Caco-2 (cell line): ENCODE measurements around the gene MUL1. TPM values are rescaled to one million over a fixed set of nuclear protein-coding genes. Genes with fewer than 3 reads are reported as not detected.

ENCODE experiments used
- BruUV-seq: library from RNA; stranded (reverse); fragments of 400-500 nt; replicated peaks from 2 replicates; lab custom pipeline; 2021; lab: Mats Ljungman, UMichigan
- CTCF ChIA-PET: fragments of 300-600 bp; sonication (Branson Sonifier 250); formaldehyde crosslinking; loops from one replicate; lab custom pipeline; 2022; ENCODE audit warnings: antibody characterized with exemption; lab: Charles Lee
- POLR2A ChIA-PET: fragments of 300-600 bp; sonication (Branson Sonifier 250); formaldehyde crosslinking; loops from one replicate; lab custom pipeline; 2022; ENCODE audit warnings: antibody characterized with exemption; lab: Charles Lee
- DNase-seq, 2 experiments: peaks; one replicate each; pipeline versions ENCODE4 v3.0.0 to v3.0.0-alpha.2; 2020 to 2022
- H3K27me3 ChIP-seq: replicated peaks from 2 replicates; pipeline ENCODE4 v1.6.0; 2011; ENCODE audit warnings: low read length; ENCODE audit not compliant: control insufficient read depth, insufficient read depth
- H3K36me3 ChIP-seq: 2 replicates; pipeline ENCODE4 v1.5.1; 2011; ENCODE audit warnings: low read length; ENCODE audit not compliant: control insufficient read depth, insufficient read depth
- H3K4me1 ChIP-seq: fragments of 250-450 bp; sonication (Bioruptor Pico); 2 replicates; pipeline ENCODE4 v1.5.1; 2020; ENCODE audit warnings: mild to moderate bottlenecking
- H3K4me3 ChIP-seq: 2 replicates; pipeline ENCODE4 v1.5.1; 2011; ENCODE audit warnings: low read depth, mild to moderate bottlenecking, control low read depth, low read length
- H3K9me3 ChIP-seq: fragments of 250-450 bp; sonication (Bioruptor Pico); 2 replicates; pipeline ENCODE4 v1.5.1; 2020; ENCODE audit warnings: mild to moderate bottlenecking, moderate library complexity
- H3K27ac Mint-ChIP-seq: one replicate; pipeline ENCODE4 v1.8.0; 2022; ENCODE audit warnings: mixed read lengths; ENCODE audit not compliant: unreplicated experiment
- H3K27me3 Mint-ChIP-seq: one replicate; pipeline ENCODE4 v1.8.0; 2022; ENCODE audit warnings: mixed read lengths; ENCODE audit not compliant: insufficient read depth, unreplicated experiment
- H3K36me3 Mint-ChIP-seq: one replicate; pipeline ENCODE4 v1.8.0; 2022; ENCODE audit warnings: mild to moderate bottlenecking, mixed read lengths; ENCODE audit not compliant: insufficient read depth, unreplicated experiment
- H3K4me1 Mint-ChIP-seq: one replicate; pipeline ENCODE4 v1.8.0; 2022; ENCODE audit warnings: low read depth, mixed read lengths; ENCODE audit not compliant: unreplicated experiment
- H3K4me3 Mint-ChIP-seq: one replicate; pipeline ENCODE4 v1.8.0; 2022; ENCODE audit warnings: mild to moderate bottlenecking, moderate library complexity, mixed read lengths; ENCODE audit not compliant: unreplicated experiment
- H3K9me3 Mint-ChIP-seq: one replicate; pipeline ENCODE4 v1.8.0; 2022; ENCODE audit warnings: mixed read lengths; ENCODE audit not compliant: unreplicated experiment
- CTCF ChIP-seq, 2 experiments: fragments of 200-600 bp in 1 of 2; IDR thresholded peaks; 1 replicate in 1 of 2; 2 replicates in 1 of 2; pipeline versions ENCODE4 v1.5.1 to v1.8.0; 2011 to 2022; ENCODE audit warnings: antibody characterized with exemption in 1 of 2, control low read depth in 1 of 2, inconsistent platforms in 1 of 2, low read depth in 1 of 2, low read length in 1 of 2, mild to moderate bottlenecking in 1 of 2, moderate library complexity in 1 of 2; ENCODE audit not compliant: insufficient read depth in 1 of 2, severe bottlenecking in 1 of 2, unreplicated experiment in 1 of 2
- intact Hi-C: fragments of 100-400 bp; cut with micrococcal nuclease; formaldehyde crosslinking; loops from one replicate; pipeline ENCODE4 v1.10.0; 2022; ENCODE audit not compliant: unreplicated experiment
- total RNA-seq: library from RNA; stranded (reverse); gene quantifications from 2 replicates; pipeline ENCODE4 v1.2.3, GENCODE V29; 2022

The MUL1 gene
- total RNA-seq, 1 experiment from 2014 or later = 18.3 TPM

GRCh38 chr1:20484519-20485462 lies 23.2 kb downstream of the MUL1 start:
- Histone ChIP-seq H3K27me3 (no peaks in the 10 kb centered on the region), H3K4me1 (peaks cover 27% of the 10 kb centered on the region), H3K36me3 (0 out of 2 replicates have a peak, but pooled peaks cover 1% of the 10 kb centered on the region), H3K4me3 (peak overlapping the region; percentile 68), H3K9me3 (no peaks in the 10 kb centered on the region)
- Mint-ChIP-seq H3K4me1 (peaks cover 39% of the 10 kb centered on the region), H3K27me3 (no peaks in the 10 kb centered on the region), H3K36me3 (peaks cover 17% of the 10 kb centered on the region), H3K27ac (peak overlapping the region; percentile 95), H3K9me3 (no peaks in the 10 kb centered on the region), H3K4me3 (peak overlapping the region; percentile 89)
- no peak for TF ChIP-seq CTCF (IDR thresholded peaks at IDR 0.05; ENCODE audit: insufficient read depth in 1 of 2, low read depth in 1 of 2, low read length in 1 of 2, severe bottlenecking in 1 of 2, unreplicated experiment in 1 of 2)
- intact Hi-C loops = no loop called here
- ChIA-PET POLR2A (no interaction called here), CTCF (interaction anchor here (0.6 to 1.2 kb wide), 3 partner anchors 9 to 122 kb away, joined by 3 to 4 read pairs (median 3); no protein-coding TSS in a partner anchor)
- BruUV-seq = no TSS peak
- peak in 1 of 2 experiments; percentile 30 for DNase-seq

GRCh38 chr1:20483833-20484518 lies 24.0 kb downstream of the MUL1 start:
- CTCF ChIA-PET = interaction anchor here (0.6 to 1.2 kb wide), 3 partner anchors 9 to 122 kb away, joined by 3 to 4 read pairs (median 3); no protein-coding TSS in a partner anchor
- H3K4me1 ChIP-seq = peaks cover 35% of the 10 kb centered on the region
- H3K27ac Mint-ChIP-seq = peak overlapping the region; percentile 95
- H3K36me3 Mint-ChIP-seq = peaks cover 17% of the 10 kb centered on the region
- POLR2A ChIA-PET = no interaction called here
- no peaks in the 10 kb centered on the region for H3K27me3 Mint-ChIP-seq
- H3K4me3 Mint-ChIP-seq = peak overlapping the region; percentile 89
- H3K9me3 ChIP-seq = no peaks in the 10 kb centered on the region
- intact Hi-C loops = no loop called here
- TF ChIP-seq CTCF (IDR thresholded peaks at IDR 0.05; ENCODE audit: insufficient read depth in 1 of 2, low read depth in 1 of 2, low read length in 1 of 2, severe bottlenecking in 1 of 2, unreplicated experiment in 1 of 2) = no peak
- peak in 1 of 2 experiments; percentile 59 for DNase-seq
- BruUV-seq = no TSS peak
- peaks cover 42% of the 10 kb centered on the region for H3K4me1 Mint-ChIP-seq
- H3K36me3 ChIP-seq = 0 out of 2 replicates have a peak, but pooled peaks cover 1% of the 10 kb centered on the region
- peak overlapping the region; percentile 68 for H3K4me3 ChIP-seq
- H3K9me3 Mint-ChIP-seq = no peaks in the 10 kb centered on the region
- no peaks in the 10 kb centered on the region for H3K27me3 ChIP-seq
